Caki2 (cell line): Measurements from ENCODE around the gene EFHD1. TPM values are rescaled to one million over a fixed set of nuclear protein-coding genes. Genes with fewer than 3 reads are reported as not detected.
"Not testable (repeated sequence)": the region's sequence is repeated elsewhere in the genome, so short reads cannot be mapped to it uniquely, and the experiment has no call there.

ENCODE experiments used
- DNase-seq: peaks from one replicate; pipeline ENCODE4 v3.0.0-alpha.2; 2015; ENCODE audit warnings: low read depth
- in situ Hi-C: cut with HindIII; loops from 2 replicates; pipeline ENCODE4 v1.10.0; 2016; ENCODE audit warnings: low sequenced_read_pairs, low pct_unique_long_range_greater_than_20kb, mixed read lengths
- total RNA-seq: library from RNA; depleted of rRNA; stranded (reverse); fragments of >200 nt; shearing (Covaris generic); gene quantifications from 2 replicates; pipeline ENCODE4 v1.2.3, GENCODE V29; 2014; ENCODE audit warnings: low replicate concordance

The EFHD1 gene
- total RNA-seq, 1 experiment from 2014 or later: 0.57 TPM

DNA sequence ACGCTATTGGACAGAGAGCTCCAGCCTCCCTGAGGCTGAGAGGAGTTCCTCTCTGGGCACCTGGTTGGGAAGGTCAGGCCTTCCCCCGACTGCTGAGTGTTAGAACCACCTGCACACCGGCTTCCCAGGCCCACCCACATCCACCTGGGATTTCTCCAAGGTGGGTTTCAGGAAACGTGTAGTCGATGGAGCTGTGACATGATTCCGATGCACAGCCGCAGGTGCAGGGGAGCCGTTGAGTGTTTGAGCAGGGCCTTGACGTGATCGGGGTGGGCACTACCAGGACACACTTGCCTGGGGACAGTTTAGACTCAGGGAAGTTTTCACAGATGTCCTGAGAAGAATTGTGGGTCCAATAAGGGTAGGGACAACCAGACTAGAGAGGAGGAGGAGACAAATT lies 42.0 kb downstream of the EFHD1 start:
- no peak for DNase-seq
- in situ Hi-C loops: no loop called here

DNA sequence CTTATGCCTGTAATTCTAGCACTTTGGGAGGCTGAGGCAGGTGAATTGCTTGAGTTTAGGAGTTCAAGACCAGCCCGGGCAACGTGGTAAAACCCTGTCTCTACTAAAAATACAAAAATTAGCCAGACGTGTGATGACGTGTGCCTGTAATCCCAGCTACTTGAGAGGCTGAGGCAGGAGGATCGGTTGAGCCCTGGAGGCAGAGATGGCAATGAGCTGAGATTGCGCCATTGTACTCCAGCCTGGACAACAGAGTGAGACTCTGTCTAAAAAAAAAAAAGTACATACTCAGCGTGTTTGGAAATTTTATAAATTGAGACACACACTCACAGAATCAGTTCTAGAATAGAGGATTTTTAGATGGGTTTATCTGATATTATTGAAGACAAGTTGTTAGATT lies 46.6 kb downstream of the EFHD1 start:
- in situ Hi-C loops: no loop called here
- no peak for DNase-seq

DNA sequence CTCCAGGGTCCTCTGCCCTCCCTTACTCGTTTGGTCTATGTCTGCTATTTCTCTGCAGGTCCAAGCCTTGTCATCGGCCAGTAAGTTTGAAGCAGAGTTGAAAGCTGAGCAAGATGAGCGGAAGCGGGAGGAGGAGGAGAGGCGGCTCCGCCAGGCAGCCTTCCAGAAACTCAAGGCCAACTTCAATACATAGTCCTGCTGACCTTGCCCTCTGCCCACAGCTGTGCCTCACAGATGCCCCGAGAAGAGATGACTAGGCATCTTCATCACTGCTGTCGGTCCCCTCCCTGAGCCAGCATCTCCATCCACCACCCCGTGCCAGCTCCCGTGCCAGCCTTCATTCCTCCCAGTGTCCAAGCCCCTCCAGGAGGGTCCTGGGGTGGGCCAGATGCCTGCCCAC lies 48.1 kb downstream of the EFHD1 start:
- in situ Hi-C loops: no loop called here
- no peak for DNase-seq

DNA sequence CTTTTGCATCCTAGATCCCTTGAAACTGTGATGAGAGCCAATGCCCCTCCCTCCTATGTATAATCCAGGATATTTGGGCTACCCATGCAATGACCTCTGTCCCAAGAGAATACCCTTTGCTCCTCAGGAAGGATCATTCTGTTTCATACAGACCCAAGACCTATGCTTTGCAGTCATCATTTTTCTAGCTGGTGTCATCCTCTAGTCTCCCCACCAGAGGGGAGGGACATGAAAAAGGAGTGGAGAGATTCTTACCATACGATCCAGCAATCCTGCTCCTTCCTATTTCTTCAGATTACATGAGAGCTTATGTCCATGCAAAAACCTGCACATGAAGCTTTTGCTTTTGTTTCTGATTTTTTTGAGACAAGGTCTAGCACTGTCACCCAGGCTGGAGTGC lies 50.0 kb downstream of the EFHD1 start:
- in situ Hi-C loops: no loop called here

DNA sequence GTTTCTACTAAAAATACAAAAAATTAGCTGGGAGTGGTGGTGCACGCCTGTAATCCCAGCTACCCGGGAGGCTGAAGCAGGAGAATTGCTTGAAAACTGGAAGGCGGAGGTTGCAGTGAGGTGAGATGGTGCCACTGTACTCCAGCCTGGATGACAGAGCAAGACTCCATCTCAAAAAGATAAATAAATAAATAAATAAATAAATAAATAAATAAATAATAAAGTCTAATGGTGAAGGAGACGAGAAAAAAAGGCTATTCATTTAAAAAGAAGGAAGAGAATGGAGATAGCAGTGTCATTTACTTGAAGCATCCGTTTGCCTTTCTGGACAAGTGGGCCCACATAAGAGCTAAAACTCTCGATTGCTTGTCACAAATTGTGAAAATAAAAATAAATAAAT lies 52.0 kb downstream of the EFHD1 start:
- in situ Hi-C loops, DNase-seq: not testable (repeated sequence)

More for the DNA sequence above, 50.0 kb downstream of the EFHD1 start:
- no peak for DNase-seq

DNA sequence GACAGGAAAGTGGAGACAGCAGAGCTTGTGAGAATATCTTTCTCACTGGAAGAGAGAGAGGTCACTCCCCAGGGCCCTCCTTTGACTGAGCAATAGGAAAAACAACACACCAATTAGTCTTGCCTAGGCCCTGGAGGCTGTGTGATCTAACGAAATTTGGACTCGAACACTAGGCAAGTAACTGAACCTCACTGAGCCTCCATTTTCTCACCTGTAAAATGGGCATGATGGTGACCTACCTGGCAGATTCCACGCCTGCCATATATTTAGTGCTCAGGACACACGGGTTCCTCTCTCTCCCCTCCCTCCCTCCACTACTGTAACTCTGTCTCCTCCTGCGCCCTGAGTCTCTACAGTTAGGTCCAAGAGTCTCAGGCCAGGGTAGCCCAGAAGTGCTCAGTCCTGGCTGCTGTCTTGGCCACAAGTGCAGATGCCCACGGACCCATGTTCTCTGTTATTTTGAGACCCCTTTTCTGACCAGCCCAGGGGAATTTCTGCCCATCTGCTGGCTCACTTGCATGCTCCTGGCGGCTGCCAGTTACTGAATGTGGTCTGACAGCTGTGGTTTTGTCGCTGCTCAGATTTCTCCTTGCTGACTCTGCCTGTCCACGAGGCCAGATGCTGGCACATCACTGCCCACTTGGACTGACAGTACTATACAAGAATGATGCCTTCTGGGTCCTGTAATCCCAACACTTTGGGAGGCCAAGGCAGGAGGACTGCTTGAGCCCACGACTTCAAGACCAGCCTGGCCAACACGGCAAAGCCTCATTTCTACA lies 54.2 kb downstream of the EFHD1 start:
- DNase-seq: no peak
- in situ Hi-C loops: no loop called here

DNA sequence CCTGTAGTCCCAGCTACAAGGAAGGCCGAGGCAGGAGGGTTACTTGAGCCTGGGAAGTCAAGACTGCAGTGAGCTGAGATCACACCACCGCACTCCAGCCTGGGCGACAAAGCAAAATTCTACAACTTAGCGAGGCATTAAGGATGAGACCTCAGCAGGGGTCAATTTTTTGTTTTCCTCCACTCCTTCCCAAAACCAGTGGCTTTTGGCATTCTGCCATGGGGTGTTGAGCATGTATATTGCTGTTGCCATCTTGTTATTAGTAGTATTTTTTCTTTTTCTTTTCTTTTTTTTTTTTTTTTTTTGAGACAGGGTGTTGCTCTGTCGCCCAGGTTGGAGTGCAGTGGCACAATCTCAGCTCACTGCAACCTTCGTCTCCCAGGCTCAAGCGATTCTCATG lies 54.8 kb downstream of the EFHD1 start:
- DNase-seq: no peak
- in situ Hi-C loops: no loop called here

DNA sequence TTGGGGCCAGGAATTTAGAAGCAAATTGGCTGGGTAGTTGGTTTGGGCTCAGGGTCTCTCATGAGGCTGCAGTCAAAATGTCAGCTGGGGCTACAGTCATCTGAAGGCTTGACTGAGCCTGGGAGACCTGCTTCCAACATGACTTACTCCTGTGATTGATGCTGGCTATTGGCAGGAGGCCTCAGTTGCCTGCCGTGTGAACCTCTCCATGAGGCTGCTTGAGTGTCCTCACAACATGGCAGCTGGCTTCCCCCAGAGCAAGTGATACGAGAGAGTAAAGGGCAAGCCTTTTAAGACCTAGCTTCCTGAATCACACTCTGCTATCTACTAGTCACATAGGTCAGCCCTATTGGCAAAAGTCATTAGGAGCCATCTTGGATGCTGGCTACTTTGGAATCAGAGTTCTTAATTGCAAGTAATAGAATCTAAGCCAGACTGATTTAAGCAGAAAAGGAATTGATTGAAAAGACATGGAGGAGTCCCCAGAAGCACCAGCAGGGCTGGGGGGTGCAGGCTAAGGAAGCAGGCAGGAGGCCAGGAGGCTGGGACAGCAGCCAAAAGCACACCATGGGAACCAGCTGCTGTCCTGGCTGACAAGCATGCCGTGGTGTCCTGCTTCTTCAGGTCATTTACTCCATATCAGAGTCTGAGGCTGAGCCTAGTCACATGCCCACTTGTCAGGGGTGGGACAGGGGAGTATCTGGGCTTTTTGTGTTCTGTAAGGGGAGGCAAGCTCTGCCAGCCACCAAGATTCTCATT lies 55.9 kb downstream of the EFHD1 start:
- in situ Hi-C loops: no loop called here
- no peak for DNase-seq

DNA sequence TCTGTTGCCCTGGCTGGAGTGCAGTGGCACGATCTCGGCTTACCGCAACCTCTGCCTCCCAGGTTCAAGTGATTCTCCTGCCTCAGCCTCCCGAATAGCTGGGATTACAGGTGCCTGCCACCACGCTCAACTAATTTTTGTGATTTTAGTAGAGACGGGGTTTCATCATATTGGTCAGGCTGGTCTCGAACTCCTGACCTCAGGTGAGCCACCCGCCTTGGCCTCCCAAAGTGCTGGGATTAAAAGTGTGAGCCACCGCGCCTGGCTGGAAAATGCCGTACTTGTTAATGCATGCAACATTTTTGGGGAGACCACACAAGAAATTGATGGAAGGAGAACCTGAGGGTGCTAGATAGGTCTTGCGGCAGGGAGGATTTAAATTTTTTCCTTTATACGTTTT lies 57.7 kb downstream of the EFHD1 start:
- DNase-seq, in situ Hi-C loops: not testable (repeated sequence)

DNA sequence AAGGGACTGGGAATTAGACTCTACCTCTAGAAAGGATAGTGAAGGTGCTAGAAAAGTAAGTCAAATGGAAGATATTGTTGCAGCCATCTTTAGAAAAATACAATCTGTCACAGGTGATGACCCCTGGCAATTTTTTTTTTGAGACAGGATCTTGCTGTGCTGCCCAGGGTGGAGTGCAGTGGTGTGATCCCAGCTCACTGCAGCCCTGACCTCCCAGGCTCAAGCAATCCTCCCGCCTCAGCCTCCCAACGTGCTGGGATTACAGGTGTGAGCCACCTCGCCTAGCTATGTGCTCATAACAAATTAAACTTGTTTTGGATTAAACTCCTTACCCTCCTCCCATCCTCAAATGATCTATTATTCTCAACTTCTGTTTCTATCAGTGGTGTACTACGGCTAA lies 59.9 kb downstream of the EFHD1 start:
- in situ Hi-C loops: no loop called here
- no peak for DNase-seq

DNA sequence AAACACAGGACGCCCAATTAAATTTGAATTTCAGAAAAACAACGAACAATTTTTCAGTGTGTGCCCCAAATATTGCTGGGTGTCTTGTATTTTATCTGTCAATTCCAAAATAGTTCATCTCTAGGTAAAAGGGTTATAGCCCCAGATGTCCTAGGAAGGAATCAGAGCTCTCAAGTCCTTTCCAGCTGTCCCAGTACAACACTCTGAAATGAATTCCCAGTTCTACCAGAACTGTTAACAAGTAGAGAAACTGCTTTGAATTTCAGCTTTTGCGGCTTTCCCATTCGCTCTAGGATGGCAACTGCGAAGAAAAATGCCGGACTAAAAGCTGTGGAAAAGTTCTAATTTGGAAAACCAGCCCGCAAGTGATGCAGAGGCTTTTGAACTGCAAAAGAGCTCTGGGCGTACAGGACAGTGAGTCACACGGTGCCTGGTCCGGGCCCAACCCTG lies 63.2 kb downstream of the EFHD1 start:
- in situ Hi-C loops: no loop called here
- no peak for DNase-seq

DNA sequence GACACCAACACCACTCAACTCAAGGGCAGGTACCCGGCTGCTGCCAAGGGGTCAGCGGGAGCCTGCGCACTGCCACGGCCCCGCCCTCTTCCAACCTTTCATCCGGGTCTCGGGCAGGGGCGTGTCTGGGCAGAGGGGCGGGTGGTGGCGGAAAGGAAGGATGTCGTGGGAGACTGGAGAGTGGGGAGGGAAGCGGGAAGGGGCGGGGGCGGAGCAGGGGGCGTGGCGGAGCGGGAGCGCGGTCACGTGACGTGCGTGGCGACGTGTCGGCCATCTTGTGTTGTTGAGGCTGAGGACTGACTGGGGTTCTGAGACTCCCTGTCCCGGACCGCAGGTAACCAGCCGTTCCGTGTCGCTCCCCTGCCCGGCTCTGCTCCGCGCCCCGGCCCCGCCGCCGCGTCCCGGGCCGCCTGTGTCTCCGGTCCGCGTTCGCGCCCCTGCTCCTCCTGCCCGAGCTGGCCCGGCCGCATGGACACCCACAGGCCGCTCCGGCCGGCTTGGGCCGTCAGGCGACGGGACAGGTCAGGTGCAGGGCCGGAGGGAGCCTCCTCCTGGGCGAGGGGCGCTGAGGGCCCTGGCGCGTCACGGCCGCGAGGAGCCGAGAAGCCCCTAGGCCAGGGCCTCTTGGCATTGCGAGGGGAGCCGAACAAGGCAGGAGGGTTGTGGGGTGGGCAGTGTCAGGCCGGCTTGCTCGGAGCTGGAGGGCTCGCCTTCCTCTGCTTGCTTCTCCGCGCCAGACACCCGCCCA lies 63.8 kb downstream of the EFHD1 start, which contains the start of gene GIGYF2:
GIGYF2 (plus strand) TSS at position 273 of the 748 bp plus-strand sequence. CDS start 37,867 bp downstream, outside the sequence.
- in situ Hi-C loops: no loop called here
- peak; percentile 96 for DNase-seq

DNA sequence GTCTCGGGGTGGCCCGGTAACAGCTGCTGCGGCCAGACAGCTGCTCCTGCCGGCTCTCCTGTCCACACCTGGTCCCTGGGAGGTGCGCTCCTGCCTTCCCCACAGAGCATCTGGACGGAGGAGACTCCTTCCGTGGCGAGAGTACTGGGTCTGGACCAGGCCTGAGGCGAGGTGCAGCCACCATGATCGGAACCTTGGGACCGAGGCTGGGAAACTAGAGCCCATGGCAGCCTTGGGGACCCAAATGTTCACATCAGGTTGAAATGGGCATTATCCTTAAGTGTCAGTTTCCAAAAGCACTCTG lies 64.4 kb downstream of the EFHD1 start:
- in situ Hi-C loops: no loop called here
- DNase-seq: no peak

DNA sequence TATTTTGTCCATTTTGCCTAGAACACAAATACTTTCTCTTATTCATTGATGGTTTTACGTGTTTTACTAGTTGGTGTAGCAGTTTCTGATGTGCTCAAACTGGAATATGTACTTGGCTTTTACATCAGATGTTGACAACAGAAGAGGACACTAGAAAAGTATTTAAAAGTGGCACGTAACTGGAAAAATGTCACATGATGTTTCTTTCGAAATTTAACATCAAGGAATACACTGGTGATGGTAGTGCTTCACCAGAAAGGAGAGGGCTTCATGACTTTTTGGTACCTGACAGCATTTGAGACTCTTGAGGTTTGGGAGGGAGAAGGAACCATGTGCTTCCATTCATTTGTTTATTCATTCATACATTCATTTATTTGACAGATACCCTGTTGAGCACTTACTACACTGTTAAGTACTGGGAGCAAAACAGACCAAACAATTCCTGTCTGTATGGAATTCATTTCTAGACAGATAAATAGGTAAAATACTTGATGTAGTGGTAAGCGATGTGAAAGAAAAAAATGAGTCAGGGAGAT lies 65.2 kb downstream of the EFHD1 start:
- in situ Hi-C loops: no loop called here

DNA sequence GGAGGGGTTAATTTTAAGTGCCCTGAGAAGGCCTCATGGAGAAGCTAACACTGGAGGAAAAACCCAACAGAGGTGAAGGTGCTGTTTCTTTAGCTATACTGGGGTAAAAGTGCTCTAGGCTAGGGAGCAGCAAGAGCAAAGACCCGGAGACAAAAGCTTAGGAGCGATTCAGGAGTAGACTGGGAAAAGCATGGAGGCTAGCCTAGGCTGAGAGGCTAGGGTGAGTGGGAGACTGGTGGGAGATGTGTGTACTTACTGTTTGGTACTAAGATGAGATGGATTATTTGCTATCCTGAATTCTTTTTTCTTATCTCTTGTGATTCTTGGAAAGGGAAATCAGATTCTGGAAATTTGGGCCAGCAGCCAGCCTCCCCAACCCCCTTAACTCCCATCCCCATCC lies 65.7 kb downstream of the EFHD1 start:
- in situ Hi-C loops: no loop called here
- no peak for DNase-seq

More for the DNA sequence above, 65.2 kb downstream of the EFHD1 start:
- DNase-seq: no peak

DNA sequence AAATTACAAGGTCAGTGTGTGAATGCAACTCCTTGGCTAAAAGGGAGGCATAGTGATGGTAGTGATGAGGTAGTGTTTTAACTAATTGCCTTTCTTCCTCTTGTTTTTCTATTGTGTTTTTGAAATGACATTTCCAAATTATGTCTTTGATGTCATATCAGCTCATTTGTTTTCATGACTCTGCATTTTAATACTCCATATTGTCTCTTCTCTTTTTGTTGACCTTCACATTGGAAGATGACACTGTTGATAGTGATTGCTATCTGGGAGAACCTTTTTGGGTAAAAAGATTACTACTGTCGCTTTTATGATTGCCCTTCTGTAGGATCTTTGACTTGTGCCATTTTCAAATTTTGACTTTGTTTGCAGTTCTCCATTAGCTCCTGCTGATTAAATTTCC lies 66.8 kb downstream of the EFHD1 start:
- in situ Hi-C loops: no loop called here
- DNase-seq: no peak

DNA sequence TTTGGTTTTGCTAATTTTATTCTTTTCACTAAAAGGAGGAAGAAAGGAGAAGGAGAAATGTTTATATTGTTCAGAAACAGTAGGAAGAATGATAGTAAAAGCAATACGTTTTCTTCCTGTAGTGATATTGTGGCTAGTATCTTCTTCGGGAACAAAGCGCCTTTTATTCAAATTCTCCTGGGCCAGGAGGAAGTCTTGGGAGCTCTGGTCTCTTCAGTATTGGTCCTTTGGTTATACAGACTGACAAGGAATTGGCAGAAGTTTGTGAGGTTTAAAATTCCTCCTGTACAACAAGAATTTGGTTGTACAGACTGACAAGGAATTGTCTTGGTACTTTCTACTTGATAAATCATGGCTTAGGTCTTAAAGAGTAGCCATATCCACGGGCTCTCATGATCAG lies 73.7 kb downstream of the EFHD1 start:
- in situ Hi-C loops: no loop called here
- DNase-seq: no peak

DNA sequence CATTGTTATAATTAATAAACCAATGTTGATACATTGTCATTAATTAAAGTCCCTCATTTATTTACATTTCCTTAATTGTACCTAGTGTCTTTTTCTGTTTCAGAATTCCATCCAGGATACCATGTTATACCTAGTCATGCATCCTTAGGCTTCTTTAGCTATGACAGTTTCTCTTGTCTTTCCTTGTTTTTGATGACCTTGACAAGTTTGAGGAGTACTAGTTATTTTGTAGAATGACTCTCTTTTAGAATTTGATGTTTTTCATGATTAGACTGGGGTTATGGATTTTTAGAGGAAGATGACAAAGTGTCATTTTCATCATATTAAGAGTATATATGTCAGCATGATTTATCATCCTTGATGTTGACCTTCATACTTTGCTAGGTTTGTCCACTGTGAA lies 80.1 kb downstream of the EFHD1 start:
- DNase-seq: no peak
- in situ Hi-C loops: no loop called here

DNA sequence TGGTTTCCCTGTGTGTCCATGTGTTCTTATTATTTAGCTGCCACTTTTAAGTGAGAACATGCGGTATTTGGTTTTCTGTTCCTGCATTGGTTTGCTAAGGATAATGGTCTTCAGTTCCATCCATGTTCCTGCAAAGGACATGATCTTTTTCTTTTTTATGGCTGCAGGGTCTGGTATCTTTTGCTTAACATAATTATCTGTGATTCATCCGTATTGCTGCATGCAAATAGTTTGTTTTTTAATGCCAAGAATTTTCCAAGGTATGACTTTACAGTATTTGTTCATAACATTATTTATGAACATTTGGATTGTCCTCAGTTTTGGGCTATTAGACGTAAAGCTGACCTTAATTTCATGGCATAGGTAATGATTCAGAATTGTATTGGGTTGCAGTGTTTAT lies 81.6 kb downstream of the EFHD1 start:
- DNase-seq: no peak
- in situ Hi-C loops: no loop called here
